Renal pelvis (tissue), 12 donors: ENCODE data around the gene SLFN11. TPM values are rescaled to one million over a fixed set of nuclear protein-coding genes. Genes with fewer than 3 reads are reported as not detected.
A peak's percentile ranks its signal among the peaks of the same experiment; 100 is the strongest.
"Not testable (repeated sequence)": the region's sequence is repeated elsewhere in the genome, so short reads cannot be mapped to it uniquely, and the experiment has no call there.

Experiments used
- DNase-seq: peaks from one replicate; pipeline ENCODE4 v3.0.0-alpha.2; 2013
- long read RNA-seq, 16 experiments: transcript quantifications; one replicate each; lab custom pipeline, GENCODE V29; 2026
- polyA plus RNA-seq, 3 donors: library from polyadenylated mRNA; unstranded; fragments of 120-200 nt; gene quantifications; one replicate each; pipeline ENCODE4 v1.2.1, GENCODE V29; 2013; ENCODE audit not compliant: insufficient read length in 3 of 3

Gene SLFN11, protein sequence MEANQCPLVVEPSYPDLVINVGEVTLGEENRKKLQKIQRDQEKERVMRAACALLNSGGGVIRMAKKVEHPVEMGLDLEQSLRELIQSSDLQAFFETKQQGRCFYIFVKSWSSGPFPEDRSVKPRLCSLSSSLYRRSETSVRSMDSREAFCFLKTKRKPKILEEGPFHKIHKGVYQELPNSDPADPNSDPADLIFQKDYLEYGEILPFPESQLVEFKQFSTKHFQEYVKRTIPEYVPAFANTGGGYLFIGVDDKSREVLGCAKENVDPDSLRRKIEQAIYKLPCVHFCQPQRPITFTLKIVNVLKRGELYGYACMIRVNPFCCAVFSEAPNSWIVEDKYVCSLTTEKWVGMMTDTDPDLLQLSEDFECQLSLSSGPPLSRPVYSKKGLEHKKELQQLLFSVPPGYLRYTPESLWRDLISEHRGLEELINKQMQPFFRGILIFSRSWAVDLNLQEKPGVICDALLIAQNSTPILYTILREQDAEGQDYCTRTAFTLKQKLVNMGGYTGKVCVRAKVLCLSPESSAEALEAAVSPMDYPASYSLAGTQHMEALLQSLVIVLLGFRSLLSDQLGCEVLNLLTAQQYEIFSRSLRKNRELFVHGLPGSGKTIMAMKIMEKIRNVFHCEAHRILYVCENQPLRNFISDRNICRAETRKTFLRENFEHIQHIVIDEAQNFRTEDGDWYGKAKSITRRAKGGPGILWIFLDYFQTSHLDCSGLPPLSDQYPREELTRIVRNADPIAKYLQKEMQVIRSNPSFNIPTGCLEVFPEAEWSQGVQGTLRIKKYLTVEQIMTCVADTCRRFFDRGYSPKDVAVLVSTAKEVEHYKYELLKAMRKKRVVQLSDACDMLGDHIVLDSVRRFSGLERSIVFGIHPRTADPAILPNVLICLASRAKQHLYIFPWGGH
- 10 to 100 TPM in 2 of 3 donors, 1 to 10 TPM in 1; 9.5 to 16.8 (median 12.2) TPM for polyA plus RNA-seq
- long read RNA-seq, donor 1, partial matches to known transcripts = 0 of 1 reads
- long read RNA-seq, donor 1, other reads (novel, unspliced or antisense) = 0 of 1 reads
- long read RNA-seq, donor 2, partial matches to known transcripts = 0 of 1 reads
- long read RNA-seq, donor 2, other reads (novel, unspliced or antisense) = 0 of 1 reads
- long read RNA-seq, donor 3, partial matches to known transcripts = 0 of 1 reads
- long read RNA-seq, donor 3, other reads (novel, unspliced or antisense) = 0 of 1 reads
- long read RNA-seq, donor 4 = 0 reads
- long read RNA-seq, donor 5 = 0 reads
- long read RNA-seq, donor 6, partial matches to known transcripts = 0 of 2 reads
- long read RNA-seq, donor 6, other reads (novel, unspliced or antisense) = 0 of 2 reads
- long read RNA-seq, donor 7, partial matches to known transcripts = 0 of 1 reads
- long read RNA-seq, donor 7, other reads (novel, unspliced or antisense) = 0 of 1 reads
- long read RNA-seq, donor 8 = 0 reads
- long read RNA-seq, donor 9, partial matches to known transcripts = 0 of 1 reads
- long read RNA-seq, donor 9, other reads (novel, unspliced or antisense) = 0 of 1 reads
- long read RNA-seq, donor 10 = 0 reads
- long read RNA-seq, donor 11 = 0 reads
- long read RNA-seq, donor 12, full-length matches to known transcripts = 2 of 2 reads
- long read RNA-seq, donor 12, partial matches to known transcripts = 0 of 2 reads
- long read RNA-seq, donor 12, other reads (novel, unspliced or antisense) = 0 of 2 reads
- long read RNA-seq, donor 13, partial matches to known transcripts = 0 of 1 reads
- long read RNA-seq, donor 13, other reads (novel, unspliced or antisense) = 0 of 1 reads
- long read RNA-seq, donor 14 = 0 reads
- long read RNA-seq, donor 15 = 0 reads
- long read RNA-seq, donor 16 = 0 reads

DNA sequence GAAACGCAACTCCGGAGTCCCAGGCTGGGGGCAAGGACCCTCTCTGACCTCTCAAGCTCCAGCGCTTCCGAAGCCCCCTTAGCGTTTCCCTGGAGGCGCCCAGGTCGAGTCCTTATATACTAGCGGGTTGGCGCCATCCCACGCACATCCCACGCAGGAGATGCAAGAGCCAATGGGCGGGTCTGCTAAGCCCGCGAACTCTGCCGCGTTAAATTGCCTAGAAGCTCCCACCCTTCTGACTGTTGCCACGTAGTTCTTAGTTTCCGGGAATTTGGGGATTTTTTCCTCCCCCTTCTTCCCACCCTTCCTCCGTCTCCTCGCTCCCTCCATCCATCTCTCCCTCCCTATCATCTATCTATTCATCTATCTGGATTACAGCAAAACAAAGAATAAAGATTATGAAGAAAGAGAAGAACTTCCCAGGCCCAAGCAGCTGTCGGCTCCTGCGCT lies at the start of gene SLFN11:
SLFN11 (minus strand) TSS at position 88 of the 450 bp plus-strand sequence. CDS start 9,814 bp downstream, outside the sequence.
- DNase-seq = peak; percentile 61

- not testable (repeated sequence) for DNase-seq
Measured at GRCh38 chr17:35421069-35421468, 47.6 kb upstream of the SLFN11 start.

- no peak for DNase-seq
Measured at GRCh38 chr17:35416659-35417058, 43.2 kb upstream of the SLFN11 start.

DNA sequence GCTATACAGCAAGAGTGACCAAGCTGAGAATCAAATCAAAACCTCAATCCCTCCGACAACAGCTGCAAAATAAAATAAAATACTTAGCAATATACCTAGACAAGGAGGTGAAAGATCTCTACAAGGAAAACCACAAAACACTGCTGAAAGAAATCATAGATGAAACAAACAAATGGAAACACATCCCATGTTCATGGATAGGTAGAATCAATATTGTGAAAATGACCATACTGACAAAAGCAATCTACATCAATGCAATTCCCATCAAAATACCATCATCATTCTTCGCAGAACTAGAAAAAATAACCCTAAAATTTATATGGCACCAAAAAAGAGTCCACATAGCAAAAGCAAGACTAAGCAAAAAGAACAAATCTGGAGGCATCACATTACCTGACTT lies 41.3 kb upstream of the SLFN11 start:
- not testable (repeated sequence) for DNase-seq

- DNase-seq = no peak
Measured at GRCh38 chr17:35414247-35414646, 40.8 kb upstream of the SLFN11 start.

- DNase-seq = no peak
Measured at GRCh38 chr17:35407531-35407930, 34.1 kb upstream of the SLFN11 start.

DNA sequence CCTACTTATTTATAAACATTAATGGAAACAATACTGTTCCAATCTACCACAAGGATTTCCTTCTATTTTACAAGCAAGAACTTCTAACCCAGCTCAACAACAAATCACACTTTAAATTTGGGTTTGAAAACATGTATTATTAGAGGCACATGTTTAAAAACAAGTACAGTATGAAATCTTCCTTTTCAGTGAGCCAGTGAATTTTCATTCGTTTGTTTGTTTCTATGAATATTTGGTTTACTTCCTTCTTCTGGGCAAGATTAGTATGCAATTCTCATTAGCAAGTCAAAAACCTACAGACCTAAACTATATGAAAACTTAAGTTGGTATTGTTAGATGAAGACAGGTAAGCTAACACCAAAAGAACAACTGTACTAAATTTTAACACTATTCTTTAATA lies 33.1 kb upstream of the SLFN11 start:
- no peak for DNase-seq

DNA sequence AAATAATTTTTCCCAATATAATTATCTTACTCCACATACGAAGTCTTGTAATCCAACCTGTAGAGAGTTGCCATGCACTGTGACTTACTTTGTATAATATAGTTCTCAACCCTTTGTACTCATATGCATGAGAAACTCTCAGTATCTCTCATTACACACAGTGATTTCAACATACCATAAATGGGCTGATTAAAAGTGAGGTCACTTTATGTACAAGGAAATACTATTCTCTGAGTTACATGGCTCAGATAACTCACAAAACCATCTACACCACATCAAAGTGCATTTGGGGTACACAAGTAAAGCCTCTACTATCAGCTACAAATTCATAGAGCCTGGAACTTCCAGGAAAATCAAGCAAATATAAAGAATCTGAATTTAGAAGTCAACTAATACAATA lies 30.9 kb upstream of the SLFN11 start:
- DNase-seq = no peak

DNA sequence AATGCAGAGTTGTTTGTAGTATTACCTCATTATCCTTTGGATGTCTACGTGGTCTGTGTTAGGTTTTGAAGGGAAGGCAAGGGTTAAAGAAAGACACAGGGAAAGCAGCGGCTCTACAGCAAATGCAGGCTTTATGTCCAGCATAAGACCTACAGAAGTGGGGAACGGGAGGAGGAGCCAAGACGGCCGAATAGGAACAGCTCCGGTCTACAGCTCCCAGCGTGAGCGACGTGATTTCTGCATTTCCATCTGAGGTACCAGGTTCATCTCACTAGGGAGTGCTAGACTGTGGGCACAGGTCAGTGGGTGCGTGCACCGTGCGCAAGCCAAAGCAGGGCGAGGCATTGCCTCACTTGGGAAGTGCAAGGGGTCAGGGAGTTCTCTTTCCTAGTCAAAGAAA lies 20.4 kb upstream of the SLFN11 start:
- DNase-seq = not testable (repeated sequence)

GRCh38 chr17:35390663-35391062 lies 17.2 kb upstream of the SLFN11 start:
- no peak for DNase-seq

- no peak for DNase-seq
Measured at GRCh38 chr17:35390156-35390555, 16.7 kb upstream of the SLFN11 start.

GRCh38 chr17:35387496-35387895 lies 14.1 kb upstream of the SLFN11 start:
- DNase-seq = no peak

- DNase-seq = no peak
Measured at GRCh38 chr17:35377706-35378105, 4.3 kb upstream of the SLFN11 start.

DNA sequence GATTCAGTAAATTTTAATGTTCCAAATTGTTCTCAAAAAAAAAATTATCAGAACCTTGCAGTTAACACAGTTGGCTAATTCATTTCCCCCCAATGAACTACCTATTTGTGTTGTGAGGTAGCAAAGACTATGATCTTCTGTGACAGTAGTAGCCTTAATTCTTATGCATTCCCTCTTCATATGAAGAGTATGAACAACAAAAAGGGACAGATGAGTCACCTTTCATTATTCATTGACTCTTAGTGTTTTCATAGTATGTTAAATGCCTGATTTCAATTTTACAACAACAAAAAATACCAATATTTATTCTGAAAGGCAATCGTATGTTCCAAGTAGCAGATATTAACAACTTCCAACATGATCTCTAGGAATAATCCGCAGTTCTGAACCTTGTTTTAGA lies 3.6 kb upstream of the SLFN11 start:
- no peak for DNase-seq

DNA sequence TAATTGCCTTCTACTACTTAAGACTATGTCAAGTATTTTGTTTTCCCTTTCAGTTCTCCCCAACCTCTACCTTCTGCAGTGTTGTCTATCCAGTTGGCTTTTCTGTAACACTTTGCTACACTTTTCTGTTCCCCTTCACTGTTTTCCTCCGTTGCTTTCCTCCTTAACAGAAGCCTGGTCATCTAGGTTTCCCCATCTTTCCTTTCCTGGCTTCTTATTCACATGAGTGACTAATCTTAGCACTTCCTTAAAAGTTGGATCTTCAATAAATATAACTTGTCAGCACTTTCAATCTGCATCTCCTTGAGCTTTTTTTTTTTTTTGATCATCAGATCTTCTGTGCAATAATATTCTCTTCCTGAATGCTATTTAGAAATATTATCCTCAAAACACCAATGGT lies 2.8 kb upstream of the SLFN11 start:
- no peak for DNase-seq

DNA sequence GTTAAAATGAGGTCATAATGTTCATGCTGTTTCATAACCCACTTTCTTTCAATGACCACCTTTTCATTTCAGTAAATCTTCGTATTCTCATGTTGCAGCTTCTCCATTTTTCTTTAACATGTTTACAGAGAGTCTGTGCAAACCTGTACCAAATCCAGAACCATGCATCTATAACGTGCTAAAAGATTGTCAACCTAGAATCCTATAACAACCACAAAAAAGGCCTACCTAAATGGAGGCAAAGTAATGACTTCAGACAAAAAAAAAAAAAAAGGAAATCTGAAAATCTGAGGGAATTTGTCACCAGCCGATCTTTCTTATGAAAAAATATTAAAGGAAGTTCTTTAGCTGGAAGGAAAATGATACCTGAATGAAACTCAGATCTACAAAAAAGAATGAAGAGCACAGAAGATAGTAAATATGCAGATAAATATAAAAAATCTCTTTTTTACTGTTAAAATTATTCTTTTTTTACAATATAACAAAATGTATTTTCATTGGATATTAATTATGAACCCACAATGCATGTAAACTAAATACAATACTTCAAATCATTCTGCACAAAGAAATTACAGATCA lies 1.4 kb upstream of the SLFN11 start:
- no peak for DNase-seq

DNA sequence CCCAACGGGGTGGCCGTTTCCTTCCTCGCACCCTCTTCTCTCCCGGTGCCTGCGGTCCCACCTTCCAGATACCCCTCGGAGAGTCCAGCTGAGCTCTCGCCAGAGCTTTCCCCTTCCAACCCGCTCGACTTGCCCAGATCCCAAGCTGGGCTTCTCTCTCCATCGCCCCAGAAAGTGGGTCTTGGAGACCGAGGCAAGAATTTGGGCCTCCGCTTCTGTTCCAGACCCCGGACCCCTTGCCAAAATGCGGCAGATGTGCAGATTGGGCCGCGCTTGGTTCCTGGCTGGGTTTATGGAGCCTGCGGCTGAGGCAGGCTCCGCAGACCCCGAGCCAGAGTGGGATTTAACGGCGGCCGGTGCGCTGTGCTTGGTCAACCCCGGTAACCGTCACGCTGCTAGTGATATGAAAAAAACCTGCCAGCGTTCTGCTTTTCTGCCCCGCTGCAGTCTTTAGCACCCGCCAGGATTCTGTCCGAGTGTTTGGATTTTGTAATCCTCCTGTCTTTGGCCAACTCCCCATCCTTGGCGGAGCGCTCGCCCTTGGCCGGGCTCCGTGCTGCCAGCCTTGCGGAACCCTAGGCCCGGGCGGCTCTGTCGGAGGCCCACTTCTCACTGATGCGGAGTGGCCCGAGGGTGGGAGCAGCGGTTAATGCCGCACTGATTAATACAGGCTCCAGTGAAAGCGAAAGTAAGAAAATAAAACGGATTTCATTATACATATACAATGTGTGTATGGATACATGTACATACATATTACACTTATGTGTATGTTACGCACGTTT lies 754 bp upstream of the SLFN11 start:
- peak; percentile 33 for DNase-seq

GRCh38 chr17:35372846-35373533 lies 431 bp downstream of the SLFN11 start:
- DNase-seq = no peak

- no peak for DNase-seq
Measured at GRCh38 chr17:35371934-35372333, 1.5 kb downstream of the SLFN11 start.
